Stimulated activated CD8-positive, alpha-beta memory T cell treated with anti-CD3 and anti-CD28 coated beads, Interleukin-15, amount 100 ng/mL, for 1 hour (primary cell): ENCODE results near the gene CELSR2.
"Not testable (repeated sequence)": the region's sequence is repeated elsewhere in the genome, so short reads cannot be mapped to it uniquely, and the experiment has no call there.

Source experiments
- DNase-seq: peaks from one replicate; pipeline ENCODE4 v3.0.0-alpha.2; 2020; ENCODE audit warnings: low read depth

Gene CELSR2

DNA sequence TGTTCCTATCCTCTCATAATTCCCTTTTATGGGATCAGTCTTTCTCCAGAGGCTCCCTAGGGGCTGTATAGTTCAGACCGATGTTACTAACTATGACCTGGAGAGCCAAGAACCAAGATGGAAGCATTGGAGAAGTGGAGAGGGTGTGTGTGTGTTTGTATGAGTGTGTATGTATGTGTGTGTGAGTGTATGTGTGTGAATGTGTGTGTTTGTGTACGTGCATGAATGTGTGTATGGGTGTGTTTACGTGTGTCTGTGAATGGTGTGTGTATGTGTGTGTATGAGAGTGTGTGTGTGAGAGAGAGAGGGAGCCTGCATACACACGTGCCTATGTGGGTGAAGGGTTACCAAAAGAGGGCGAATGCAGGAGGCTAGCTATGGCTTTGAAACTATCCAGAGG lies 52.5 kb downstream of the CELSR2 start:
- no peak for DNase-seq

DNA sequence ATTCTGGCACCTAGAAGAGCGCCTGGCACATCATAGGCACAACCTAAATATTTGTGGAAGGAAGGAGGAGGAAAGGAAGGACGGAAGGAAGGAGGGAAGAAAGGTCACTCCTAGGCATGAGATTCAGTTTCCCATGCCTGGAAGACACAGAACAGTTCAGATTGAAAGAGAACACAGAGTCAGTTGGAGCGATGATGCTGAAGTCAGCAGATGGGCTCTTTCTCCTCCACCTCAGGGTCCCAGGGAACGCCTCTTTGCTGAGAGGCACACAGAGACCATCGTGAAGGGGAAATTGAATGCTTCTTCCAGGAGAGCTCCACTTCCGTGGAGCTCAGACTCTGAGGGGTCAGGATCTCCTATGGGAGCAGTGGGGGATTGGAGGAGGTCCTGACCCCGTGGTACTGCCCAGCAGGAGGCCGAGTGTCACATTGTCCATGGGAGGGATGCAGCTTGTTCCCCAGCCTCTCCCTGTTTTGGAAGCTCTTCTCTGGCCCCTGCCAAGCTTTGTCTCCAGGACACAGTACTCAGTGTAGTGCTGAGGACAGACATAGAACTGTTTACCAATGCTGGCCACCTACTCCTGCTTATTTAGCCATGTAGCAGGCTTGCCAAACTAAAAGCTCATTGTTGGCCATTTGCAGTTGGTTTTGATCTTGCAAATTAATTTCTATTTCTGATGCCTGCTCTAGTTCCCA lies 55.0 kb downstream of the CELSR2 start:
- DNase-seq: no peak

DNA sequence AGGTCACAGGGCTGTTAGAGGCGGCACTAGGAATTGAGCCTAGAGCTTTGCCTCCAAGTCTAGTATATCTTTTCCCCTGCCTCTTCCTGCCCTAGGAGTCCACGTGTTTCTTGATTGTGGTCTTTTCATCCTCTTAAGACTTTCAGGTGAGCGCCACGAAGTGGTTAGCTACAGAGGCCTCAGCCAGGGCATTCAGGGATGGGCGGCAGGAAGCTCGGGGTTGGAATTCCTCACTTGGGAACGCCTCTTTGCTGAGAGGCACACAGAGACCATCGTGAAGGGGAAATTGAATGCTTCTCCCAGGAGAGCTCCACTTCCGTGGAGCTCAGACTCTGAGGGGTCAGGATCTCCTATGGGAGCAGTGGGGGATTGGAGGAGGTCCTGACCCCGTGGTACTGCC lies 56.7 kb downstream of the CELSR2 start:
- DNase-seq: not testable (repeated sequence)

DNA sequence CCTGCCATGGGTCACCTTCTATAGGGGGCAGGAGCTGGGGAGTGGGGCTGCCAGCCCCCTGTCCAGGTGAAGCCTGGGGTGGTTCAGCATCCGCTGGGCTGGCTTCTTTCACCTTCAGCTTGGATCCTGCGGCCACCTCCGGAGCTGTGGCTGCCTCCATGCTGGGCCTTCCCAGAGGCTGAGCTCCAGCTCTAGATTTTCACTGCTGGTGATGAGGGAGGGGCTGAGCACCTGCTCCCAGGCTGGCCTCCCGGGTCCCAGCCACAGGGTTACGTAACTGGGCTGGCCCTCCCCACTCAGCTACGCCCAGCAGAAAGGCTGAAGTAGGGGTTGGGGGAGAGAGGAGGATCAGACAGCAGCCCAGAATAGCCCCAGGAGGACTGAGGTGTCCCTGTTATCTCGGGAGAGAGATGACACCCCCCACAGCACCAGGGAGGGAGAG lies 57.5 kb downstream of the CELSR2 start, which contains the start of gene MYBPHL:
Gene MYBPHL, minus strand, starts transcription at position 180 of the 442 bp plus-strand sequence. Its CDS starts 20 bp downstream, at position 160.
- no peak for DNase-seq

DNA sequence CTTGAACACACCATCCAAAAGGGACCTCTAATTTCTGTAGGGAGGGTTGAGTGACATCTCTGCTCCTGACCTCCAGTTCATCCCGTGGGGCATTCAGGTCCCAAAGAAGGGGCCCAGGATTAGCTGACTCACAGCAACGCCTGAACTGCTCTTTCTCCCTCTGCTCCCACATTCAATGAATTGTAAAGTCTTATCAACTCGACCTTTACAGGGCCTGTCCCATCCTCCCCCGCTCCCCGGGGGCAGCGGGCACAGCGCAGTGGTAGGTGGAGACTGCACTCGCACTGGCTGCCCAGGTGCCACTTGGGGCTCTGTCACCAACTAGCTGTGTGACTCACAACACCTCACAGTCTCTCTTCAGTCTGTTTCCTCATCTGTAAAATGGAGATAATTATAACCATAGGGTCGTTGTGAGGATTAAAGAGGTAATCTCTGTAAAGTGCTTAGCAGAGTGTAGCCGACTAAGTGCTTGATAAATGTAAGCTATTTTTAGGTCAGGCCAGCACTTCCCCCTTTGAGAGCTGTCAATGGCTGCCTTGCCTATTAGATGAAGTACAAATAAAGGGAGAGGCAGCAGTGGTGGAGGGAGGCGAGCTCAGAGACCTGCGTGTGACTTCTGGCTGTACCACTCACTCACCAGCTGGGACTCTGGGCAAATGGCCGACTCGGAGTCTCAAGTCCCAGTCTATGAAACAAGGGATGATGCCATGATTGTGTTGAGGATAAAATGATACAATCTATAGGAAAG lies 58.1 kb downstream of the CELSR2 start:
- no peak for DNase-seq

DNA sequence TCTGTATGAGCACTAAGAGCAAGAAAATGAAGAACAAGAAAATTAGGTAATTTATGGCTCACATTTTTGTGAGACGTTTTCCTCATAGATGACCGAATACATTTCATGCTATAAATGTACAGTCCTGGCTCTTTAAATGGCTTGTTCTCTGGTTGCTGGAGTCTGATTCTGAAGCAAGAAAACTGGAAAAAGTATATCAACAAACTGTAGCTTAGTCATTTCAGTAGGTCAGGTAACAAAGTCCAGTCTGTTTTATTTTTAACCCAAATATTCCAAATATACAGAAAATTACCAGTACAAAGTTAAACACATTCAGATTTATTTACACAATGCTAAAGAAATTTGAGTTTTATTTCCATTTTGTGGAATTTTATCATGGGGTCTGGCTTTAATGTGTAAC lies 60.0 kb downstream of the CELSR2 start:
- no peak for DNase-seq

DNA sequence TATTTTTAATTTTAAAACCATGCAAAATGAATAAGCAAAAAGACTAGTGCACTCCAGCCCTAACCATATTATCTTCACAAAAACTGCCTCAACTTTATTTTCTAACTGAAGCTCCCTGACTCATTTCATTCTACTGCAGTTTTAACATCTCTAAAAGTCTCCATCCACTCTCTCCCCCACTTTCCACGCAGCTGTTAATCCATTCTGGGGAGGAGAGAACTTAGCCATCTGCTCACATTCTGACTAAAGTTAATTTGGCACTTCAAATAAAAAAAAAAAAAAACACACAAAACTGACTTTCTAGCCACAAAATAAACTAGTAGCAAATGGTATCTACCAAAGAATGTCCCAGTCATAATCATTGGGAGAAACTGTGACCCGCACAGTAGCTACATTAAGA lies 62.9 kb downstream of the CELSR2 start:
- DNase-seq: no peak

DNA sequence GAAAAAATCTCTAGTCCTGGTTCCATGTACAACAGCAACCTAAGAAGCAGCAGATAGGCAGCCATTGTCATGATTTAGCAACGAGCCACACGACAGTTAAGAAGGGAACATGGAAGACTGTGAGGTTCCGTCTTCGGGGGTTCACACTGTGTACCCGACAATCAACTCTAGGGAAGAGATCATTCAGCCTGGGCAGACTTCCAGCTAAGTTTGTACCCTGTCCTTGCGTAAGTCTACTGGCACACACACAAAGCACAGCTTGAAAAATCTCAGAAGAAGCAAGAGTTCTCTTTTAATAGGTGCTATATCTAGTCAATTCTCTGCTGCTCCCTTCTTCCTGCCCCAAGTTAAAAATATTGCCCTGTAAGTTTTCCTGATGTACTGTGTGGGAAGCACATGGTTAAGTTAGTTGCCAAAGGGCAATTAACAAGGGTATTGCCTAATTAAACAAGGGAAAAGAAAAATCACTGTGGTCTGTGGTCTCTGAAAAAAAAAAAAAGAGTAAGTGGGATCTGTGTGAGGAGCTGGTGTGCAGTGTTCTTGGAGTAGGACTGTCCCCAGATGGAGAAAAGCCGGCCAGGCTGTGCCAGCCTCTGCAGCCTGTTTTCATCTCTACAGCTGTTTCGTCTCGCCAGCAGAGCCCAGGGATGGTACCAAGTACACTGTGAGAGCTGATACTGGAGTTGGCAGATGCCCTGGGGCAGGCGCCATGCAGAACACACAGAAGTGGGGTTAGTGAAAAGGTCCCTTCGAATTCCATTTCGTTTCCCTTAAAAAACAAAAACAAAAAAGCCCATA lies 63.8 kb downstream of the CELSR2 start:
- DNase-seq: no peak

DNA sequence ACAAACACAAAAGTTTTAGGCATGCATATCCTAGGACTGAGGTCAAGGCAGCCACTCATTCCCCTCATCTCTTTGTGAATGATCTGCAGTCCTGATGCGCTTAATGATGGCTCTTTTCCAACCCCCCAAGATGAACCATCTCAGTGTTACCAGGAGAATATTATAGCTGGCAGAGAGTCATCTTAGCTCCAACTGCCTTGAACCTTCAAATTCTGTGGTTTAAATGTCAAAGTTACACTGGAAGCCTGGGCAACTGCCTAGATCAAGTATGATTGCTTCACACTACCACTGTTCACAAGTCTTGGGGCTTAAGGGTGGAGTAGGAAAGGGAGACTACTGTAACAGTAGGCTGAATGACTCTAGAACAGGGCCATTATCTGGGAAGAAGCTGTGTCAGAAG lies 65.5 kb downstream of the CELSR2 start:
- DNase-seq: no peak

DNA sequence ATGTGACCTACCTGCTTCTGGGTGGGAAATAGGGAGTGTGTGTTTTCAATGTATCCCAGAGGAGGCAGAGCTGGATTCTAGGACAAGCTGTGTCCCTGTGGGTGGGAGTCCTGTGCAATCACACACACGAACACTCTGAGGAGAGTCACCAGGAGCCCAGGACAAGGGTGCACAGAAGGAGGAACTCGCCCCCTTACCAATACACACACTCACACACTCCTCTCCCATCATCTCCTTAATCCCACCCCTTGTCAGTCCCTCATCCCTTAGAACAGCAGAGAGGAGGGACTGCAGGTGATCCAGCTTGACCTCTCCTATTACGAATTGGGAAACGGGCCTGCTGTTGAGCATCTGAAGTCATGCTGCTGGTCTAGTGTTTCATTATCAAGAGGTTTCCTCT lies 65.9 kb downstream of the CELSR2 start:
- DNase-seq: no peak

DNA sequence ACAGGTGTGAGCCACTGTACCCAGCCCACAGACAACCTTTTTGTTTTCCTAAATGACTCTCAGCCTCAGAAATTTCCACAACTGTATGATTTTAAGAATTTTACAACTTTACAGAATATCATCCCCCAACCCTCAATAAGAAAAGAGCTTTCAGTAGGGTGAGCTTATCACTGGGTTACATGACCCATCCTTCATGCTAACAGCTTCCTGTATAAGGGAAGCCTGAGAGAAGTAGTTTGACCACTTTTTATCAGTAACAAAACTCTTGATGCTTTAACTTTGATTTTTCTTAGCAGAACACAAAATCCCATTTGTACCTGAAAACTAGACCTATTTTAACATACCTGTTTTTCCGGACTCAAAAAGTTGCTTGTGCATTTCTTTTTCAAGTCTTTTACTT lies 67.2 kb downstream of the CELSR2 start:
- DNase-seq: no peak

DNA sequence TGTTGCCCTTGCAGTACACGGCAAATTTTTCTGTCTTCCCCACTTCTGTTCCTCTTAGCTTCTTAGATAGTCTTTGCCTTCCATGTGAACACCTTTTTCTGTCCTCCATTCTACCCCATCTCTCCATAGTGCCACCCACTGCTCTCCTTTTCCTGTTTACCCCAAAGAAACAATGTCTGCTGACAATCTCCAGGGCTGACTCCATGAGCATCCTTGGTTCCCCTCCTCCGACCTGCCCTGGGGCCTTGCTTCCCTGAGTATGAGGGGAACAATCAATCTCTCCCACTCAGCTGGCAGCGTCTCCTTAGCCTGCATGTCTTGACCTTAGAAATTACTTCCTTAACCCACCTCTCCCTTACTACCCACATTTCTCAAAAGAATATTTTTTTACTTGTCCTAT lies 69.8 kb downstream of the CELSR2 start:
- no peak for DNase-seq

DNA sequence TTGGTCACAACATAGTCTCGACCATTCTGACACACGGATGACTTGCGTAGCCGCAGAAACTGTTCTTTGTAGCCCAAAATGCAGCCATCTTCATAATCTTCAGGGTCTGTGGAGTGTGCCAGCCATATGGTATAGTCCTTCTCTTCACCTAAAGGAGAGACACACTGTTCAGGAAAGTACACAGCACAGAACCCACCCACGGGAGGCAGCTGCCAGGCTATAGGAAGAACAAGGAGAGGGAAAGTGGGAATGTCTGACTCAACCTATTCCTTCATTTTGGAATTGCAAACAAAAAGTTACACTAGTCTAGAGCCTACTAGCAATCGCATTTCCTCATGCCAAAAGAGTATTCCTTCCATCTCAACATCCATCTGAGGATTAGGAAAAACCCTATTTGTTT lies 73.6 kb downstream of the CELSR2 start:
- no peak for DNase-seq
